Naive thymus-derived CD4-positive, alpha-beta T cell (primary cell): ENCODE measurements around the gene ATP6V0D1. TPM values are rescaled to one million over a fixed set of nuclear protein-coding genes. Genes with fewer than 3 reads are reported as not detected.

Source experiments
- ATAC-seq: fragments of 150-1000 bp; cut with Tn5 transposase; 2 replicates; pipeline ENCODE4 v1.10.0; 2021; ENCODE audit warnings: mild to moderate bottlenecking, moderate library complexity
- CTCF ChIA-PET: fragments of 350-600 bp; sonication (Branson Sonifier 250); formaldehyde crosslinking; loops from one replicate; lab custom pipeline; 2021; ENCODE audit warnings: antibody characterized with exemption; lab: Charles Lee
- POLR2A ChIA-PET: fragments of 350-600 bp; sonication (Branson Sonifier 250); formaldehyde crosslinking; loops from one replicate; lab custom pipeline; 2021; ENCODE audit warnings: antibody characterized with exemption, inconsistent platforms; lab: Charles Lee
- DNase-seq, 9 donors: peaks; one replicate each; pipeline versions ENCODE4 v3.0.0 to v3.0.0-alpha.2; 2020 to 2022; ENCODE audit warnings: mixed read lengths in 1 of 9
- H3K27ac ChIP-seq: one replicate; pipeline ENCODE4 v1.7.0; 2013; ENCODE audit warnings: mild to moderate bottlenecking, low read depth, low read length, moderate library complexity
- H3K27me3 ChIP-seq, 2 donors: one replicate each; pipeline ENCODE4 v1.7.0; 2013; ENCODE audit warnings: low read length in 2 of 2, mild to moderate bottlenecking in 2 of 2, moderate library complexity in 2 of 2; ENCODE audit not compliant: control insufficient read depth in 2 of 2, insufficient read depth in 2 of 2
- H3K36me3 ChIP-seq, 3 experiments: 1 replicate in 2 of 3; 2 replicates in 1 of 3; pipeline ENCODE4 v1.7.0; 2013; ENCODE audit warnings: low read length in 3 of 3, mild to moderate bottlenecking in 3 of 3, moderate library complexity in 1 of 3; ENCODE audit not compliant: insufficient read depth in 3 of 3, control insufficient read depth in 2 of 3
- H3K4me1 ChIP-seq, 2 donors: one replicate each; pipeline ENCODE4 v1.7.0; 2013; ENCODE audit warnings: low read length in 2 of 2, mild to moderate bottlenecking in 2 of 2, moderate library complexity in 1 of 2; ENCODE audit not compliant: control insufficient read depth in 2 of 2, insufficient read depth in 2 of 2
- H3K4me3 ChIP-seq: 2 replicates; pipeline ENCODE4 v1.7.0; 2013; ENCODE audit warnings: mild to moderate bottlenecking, low read length
- H3K9me3 ChIP-seq, 3 experiments: 1 replicate in 2 of 3; 2 replicates in 1 of 3; pipeline ENCODE4 v1.7.0; 2013; ENCODE audit warnings: low read length in 3 of 3; ENCODE audit not compliant: control insufficient read depth in 2 of 3
- H3K27ac Mint-ChIP-seq, 9 donors: one replicate each; pipeline ENCODE4 v1.8.0; 2020 to 2022; ENCODE audit warnings: mixed read lengths in 9 of 9, mild to moderate bottlenecking in 8 of 9, moderate library complexity in 5 of 9, inconsistent platforms in 2 of 9
- H3K27me3 Mint-ChIP-seq, 5 donors: one replicate each; pipeline ENCODE4 v1.8.0; 2021 to 2022; ENCODE audit warnings: mixed read lengths in 5 of 5, mild to moderate bottlenecking in 1 of 5
- H3K36me3 Mint-ChIP-seq, 5 donors: one replicate each; pipeline ENCODE4 v1.8.0; 2020 to 2022; ENCODE audit warnings: mixed read lengths in 5 of 5, mild to moderate bottlenecking in 3 of 5, inconsistent platforms in 1 of 5
- H3K4me1 Mint-ChIP-seq, 7 donors: one replicate each; pipeline ENCODE4 v1.8.0; 2020 to 2022; ENCODE audit warnings: mixed read lengths in 7 of 7, mild to moderate bottlenecking in 3 of 7, inconsistent platforms in 1 of 7
- H3K4me3 Mint-ChIP-seq, 10 donors: one replicate each; pipeline ENCODE4 v1.8.0; 2020 to 2022; ENCODE audit warnings: mild to moderate bottlenecking in 10 of 10, mixed read lengths in 10 of 10, moderate library complexity in 6 of 10, inconsistent platforms in 2 of 10
- H3K9me3 Mint-ChIP-seq, 11 donors: one replicate each; pipeline ENCODE4 v1.8.0; 2020 to 2022; ENCODE audit warnings: mixed read lengths in 11 of 11, mild to moderate bottlenecking in 4 of 11, inconsistent platforms in 1 of 11, moderate library complexity in 1 of 11
- intact Hi-C, 2 donors: fragments of 100-400 bp; cut with micrococcal nuclease; formaldehyde crosslinking; loops; one replicate each; pipeline ENCODE4 v1.15.1; 2023
- polyA plus RNA-seq, 2 donors: library from polyadenylated mRNA; unstranded; fragments of 300-500 nt; fragmentation: Illumina TruSeq; gene quantifications; one replicate each; pipeline ENCODE4 v1.2.3, GENCODE V29; 2021
- total RNA-seq, 6 experiments: library from RNA in 5 of 6; stranded (reverse) in 5 of 6; gene quantifications; 1 replicate in 5 of 6; 2 replicates in 1 of 6; pipeline ENCODE4 v1.2.3 and lab custom pipeline; 2021 to 2026

Gene ATP6V0D1
- total and polyA plus RNA-seq, 7 experiments from 2014 or later = 35.8 to 104 (median 58.2) TPM

DNA sequence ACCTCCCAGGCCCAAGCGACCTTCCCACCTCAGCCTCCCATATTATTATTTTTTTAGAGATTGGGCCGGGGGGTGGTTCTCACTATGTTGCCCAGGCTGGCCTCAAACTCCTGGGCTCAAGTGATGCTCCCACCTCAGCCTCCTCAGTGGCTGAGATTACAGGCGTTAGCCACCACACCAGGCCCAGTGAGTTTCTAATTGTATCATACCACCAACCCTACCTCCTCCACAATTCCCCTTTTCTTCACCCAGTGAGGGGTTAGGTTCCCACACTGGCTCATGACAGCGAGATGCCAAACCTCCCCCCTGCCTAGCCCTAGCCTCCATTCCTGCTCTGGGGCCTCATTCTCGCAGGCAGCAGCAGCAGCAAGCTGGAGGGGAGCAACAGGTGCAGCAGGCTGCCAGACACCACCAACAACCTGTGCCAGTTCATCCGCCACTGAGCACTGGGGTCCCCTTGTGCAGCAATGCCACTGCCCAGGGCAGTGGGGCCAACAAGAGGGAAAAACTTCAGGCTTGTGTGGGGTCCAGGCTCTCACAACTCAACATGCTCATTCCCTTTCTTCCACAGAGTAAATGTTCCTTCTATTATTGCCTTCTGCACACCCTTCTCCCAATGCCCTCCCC is 9.1 kb downstream of the ATP6V0D1 start:
- H3K27me3 ChIP-seq = no peaks in the 10 kb centered on the region
- ChIA-PET POLR2A (no interaction called here), CTCF (no interaction called here)
- H3K9me3 Mint-ChIP-seq = no peaks in the 10 kb centered on the region
- H3K4me1 Mint-ChIP-seq = peaks cover 4 to 61% (median 50%) of the 10 kb centered on the region in 7 donors
- H3K4me1 ChIP-seq = peaks cover 0 to 7% of the 10 kb centered on the region in 2 donors
- H3K4me3 ChIP-seq = no peak overlapping the region
- peaks cover 0 to 12% (median 0%) of the 10 kb centered on the region in 5 donors for H3K36me3 Mint-ChIP-seq
- no peaks in the 10 kb centered on the region for H3K27me3 Mint-ChIP-seq
- DNase-seq = no peak
- peak overlapping the region in 1 of 9 donors; percentile 13 for H3K27ac Mint-ChIP-seq
- H3K4me3 Mint-ChIP-seq = no peak overlapping the region
- H3K27ac ChIP-seq = no peak overlapping the region
- H3K36me3 ChIP-seq = peaks cover 0 to 13% (median 0%) of the 10 kb centered on the region in 3 experiments
- H3K9me3 ChIP-seq = no peaks in the 10 kb centered on the region
- intact Hi-C loops = no loop called here
- no peak for ATAC-seq

DNA sequence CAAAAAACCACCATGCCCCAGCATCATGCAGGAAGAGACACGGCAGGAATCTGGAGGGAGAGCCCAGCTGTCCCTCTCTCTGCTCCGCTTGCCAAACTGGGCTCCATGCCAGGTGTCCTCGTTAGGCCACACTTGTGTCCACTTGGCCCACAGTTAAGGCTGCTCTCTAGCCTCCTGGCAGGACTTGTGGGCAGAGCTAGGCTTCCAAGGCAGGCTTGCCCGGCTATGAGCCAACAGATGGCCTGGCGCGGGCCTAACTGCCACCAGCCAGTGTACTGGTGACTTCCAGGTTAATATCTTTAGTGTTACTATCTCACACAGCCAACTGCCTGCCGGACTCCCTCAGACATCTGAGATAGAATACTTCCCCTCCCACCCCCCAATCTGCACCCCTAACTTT is 10.6 kb downstream of the ATP6V0D1 start:
- Mint-ChIP-seq H3K27ac (no peak overlapping the region), H3K9me3 (no peaks in the 10 kb centered on the region), H3K36me3 (peaks cover 0 to 12% (median 0%) of the 10 kb centered on the region in 5 donors), H3K4me3 (no peak overlapping the region), H3K27me3 (no peaks in the 10 kb centered on the region), H3K4me1 (peaks cover 10 to 70% (median 54%) of the 10 kb centered on the region in 7 donors)
- intact Hi-C loops = no loop called here
- no peak for DNase-seq
- H3K4me3 ChIP-seq = no peak overlapping the region
- ChIA-PET CTCF (interaction anchor here (0.9 kb wide), 1 partner anchor 526 kb away, joined by 3 read pairs; no protein-coding TSS in a partner anchor), POLR2A (no interaction called here)
- no peaks in the 10 kb centered on the region for H3K27me3 ChIP-seq
- H3K27ac ChIP-seq = no peak overlapping the region
- peaks cover 0 to 9% (median 0%) of the 10 kb centered on the region in 3 experiments for H3K36me3 ChIP-seq
- ATAC-seq = no peak
- no peaks in the 10 kb centered on the region for H3K9me3 ChIP-seq
- H3K4me1 ChIP-seq = peaks cover 0 to 13% of the 10 kb centered on the region in 2 donors

DNA sequence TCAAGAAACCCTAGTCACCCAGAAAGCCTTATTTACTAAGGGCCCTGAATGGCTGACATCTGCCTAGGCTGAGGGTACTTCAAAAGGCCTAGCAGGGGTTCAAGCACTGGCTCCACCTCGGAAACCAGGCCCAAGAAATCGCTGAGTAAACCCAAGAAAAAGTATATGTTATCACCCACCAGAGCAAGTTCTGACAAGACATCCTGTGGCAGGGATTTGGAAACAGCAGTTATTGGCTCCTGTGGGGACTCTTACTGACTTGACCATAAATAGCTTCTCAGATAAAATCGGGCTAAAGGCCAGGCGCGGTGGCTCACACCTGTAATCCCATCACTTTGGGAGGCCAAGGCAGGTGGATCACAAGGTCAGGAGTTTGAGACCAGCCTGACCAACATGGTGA is 12.2 kb downstream of the ATP6V0D1 start:
- no peak for DNase-seq
- Histone ChIP-seq H3K4me1 (peaks cover 0 to 10% of the 10 kb centered on the region in 2 donors), H3K36me3 (no peaks in the 10 kb centered on the region), H3K9me3 (no peaks in the 10 kb centered on the region), H3K27me3 (no peaks in the 10 kb centered on the region), H3K27ac (no peak overlapping the region), H3K4me3 (no peak overlapping the region)
- ATAC-seq = no peak
- Mint-ChIP-seq H3K9me3 (no peaks in the 10 kb centered on the region), H3K4me3 (no peak overlapping the region), H3K27ac (no peak overlapping the region), H3K27me3 (no peaks in the 10 kb centered on the region), H3K4me1 (peaks cover 8 to 62% (median 44%) of the 10 kb centered on the region in 7 donors), H3K36me3 (no peaks in the 10 kb centered on the region)
- ChIA-PET POLR2A (no interaction called here), CTCF (interaction anchor here (1.2 kb wide), 2 partner anchors 13 to 199 kb away, joined by 3 to 4 read pairs; no protein-coding TSS in a partner anchor)
- intact Hi-C loops = loop anchor here (10.0 kb wide), 2 partner anchors 114 to 194 kb away; partner anchors contain the start of gene PLEKHG4 (in 1 of the 2)

DNA sequence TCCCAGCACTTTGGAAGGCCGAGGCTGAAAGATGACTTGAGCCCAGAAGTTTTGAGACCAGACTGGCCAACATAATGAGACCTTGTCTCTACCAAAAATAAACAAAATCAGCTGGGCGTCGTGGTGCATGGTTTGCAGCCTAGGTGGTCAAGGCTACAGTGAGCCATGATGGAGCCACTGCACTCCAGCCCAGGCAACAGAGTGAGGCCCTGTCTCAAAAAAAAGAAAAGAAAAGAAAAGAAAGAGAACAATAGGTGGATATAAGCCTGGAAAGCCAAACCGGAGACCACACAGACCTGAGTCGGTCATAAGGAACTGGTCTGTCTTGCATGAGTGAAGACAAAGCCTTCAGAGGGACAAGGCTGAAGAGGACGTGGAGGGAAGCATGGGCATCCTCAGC is 14.4 kb downstream of the ATP6V0D1 start:
- Histone ChIP-seq H3K27me3 (no peaks in the 10 kb centered on the region), H3K4me1 (peaks cover 0 to 10% of the 10 kb centered on the region in 2 donors), H3K4me3 (no peak overlapping the region), H3K27ac (no peak overlapping the region), H3K36me3 (peaks cover 0 to 7% (median 0%) of the 10 kb centered on the region in 3 experiments), H3K9me3 (no peaks in the 10 kb centered on the region)
- ATAC-seq = no peak
- Mint-ChIP-seq H3K4me1 (peaks cover 8 to 55% (median 35%) of the 10 kb centered on the region in 7 donors), H3K9me3 (no peaks in the 10 kb centered on the region), H3K36me3 (peaks cover 0 to 2% (median 0%) of the 10 kb centered on the region in 5 donors), H3K27me3 (no peaks in the 10 kb centered on the region), H3K27ac (no peak overlapping the region), H3K4me3 (no peak overlapping the region)
- intact Hi-C loops = loop anchor here (1.0 to 10.0 kb wide), 4 partner anchors 38 to 489 kb away; partner anchors contain the start of gene PLEKHG4 (in 1 of the 2)
- no peak for DNase-seq
- CTCF ChIA-PET = interaction anchor here (1.0 kb wide), 1 partner anchor 164 kb away, joined by 4 read pairs; no protein-coding TSS in a partner anchor
- POLR2A ChIA-PET = interaction anchor here (0.6 kb wide), 1 partner anchor 578 kb away, joined by 3 read pairs; no protein-coding TSS in a partner anchor

DNA sequence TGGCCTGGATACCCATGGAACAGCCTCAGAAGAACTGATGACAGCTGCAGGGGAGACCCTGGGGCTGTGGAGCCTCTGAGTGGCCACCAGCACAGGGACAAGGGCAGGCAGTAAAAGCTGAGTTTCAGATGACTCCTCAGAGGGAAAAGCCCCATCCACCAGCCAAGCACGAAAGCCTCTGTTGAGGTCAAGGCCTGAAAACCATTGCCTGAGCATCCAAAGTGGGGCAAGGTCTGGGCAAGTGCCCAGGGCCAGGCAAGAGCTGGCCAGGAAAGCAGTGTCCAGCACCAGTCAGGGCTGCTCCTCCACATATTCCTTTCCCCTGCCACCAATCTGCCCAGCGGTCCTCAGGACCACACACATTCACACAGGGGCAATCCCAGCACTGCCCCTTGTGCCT is 16.4 kb downstream of the ATP6V0D1 start:
- Mint-ChIP-seq H3K27me3 (no peaks in the 10 kb centered on the region), H3K9me3 (no peaks in the 10 kb centered on the region), H3K27ac (no peak overlapping the region), H3K4me1 (peaks cover 8 to 48% (median 29%) of the 10 kb centered on the region in 7 donors), H3K36me3 (peaks cover 0 to 6% (median 0%) of the 10 kb centered on the region in 5 donors), H3K4me3 (no peak overlapping the region)
- intact Hi-C loops = loop anchor here (10.0 kb wide), 2 partner anchors 110 to 190 kb away; partner anchors contain the start of gene PLEKHG4 (in 1 of the 2)
- DNase-seq (no peak), ATAC-seq (no peak)
- ChIA-PET POLR2A (no interaction called here), CTCF (interaction anchor here (1.3 kb wide), 1 partner anchor 49 kb away, joined by 5 read pairs; no protein-coding TSS in a partner anchor)
- H3K27ac ChIP-seq = no peak overlapping the region
- peaks cover 0 to 23% (median 0%) of the 10 kb centered on the region in 3 experiments for H3K36me3 ChIP-seq
- H3K4me1 ChIP-seq = peaks cover 0 to 10% of the 10 kb centered on the region in 2 donors
- H3K4me3 ChIP-seq = no peak overlapping the region
- no peaks in the 10 kb centered on the region for H3K9me3 ChIP-seq
- H3K27me3 ChIP-seq = no peaks in the 10 kb centered on the region

DNA sequence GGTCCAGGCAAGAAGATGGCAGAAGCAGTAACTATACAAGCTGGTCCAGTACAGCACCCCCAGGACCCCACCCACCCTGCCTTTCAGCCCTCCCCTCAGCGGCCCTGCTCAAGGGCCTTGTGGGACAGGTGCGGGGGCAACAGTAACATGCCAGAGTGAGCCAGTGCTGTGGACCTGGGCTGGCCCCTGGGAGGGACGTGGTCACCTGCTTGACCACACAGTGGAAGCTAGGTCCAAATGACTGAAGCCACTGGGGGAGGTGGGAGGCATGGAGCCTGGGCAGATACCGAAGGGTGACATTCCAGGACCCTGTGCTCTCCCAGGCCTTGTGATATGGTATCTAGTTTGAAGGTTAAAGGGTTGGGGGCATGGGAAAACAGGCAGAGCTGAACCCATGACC is 17.3 kb downstream of the ATP6V0D1 start:
- ChIA-PET CTCF (interaction anchor here (0.6 kb wide), 1 partner anchor 15 kb away, joined by 3 read pairs; no protein-coding TSS in a partner anchor), POLR2A (no interaction called here)
- Mint-ChIP-seq H3K4me3 (no peak overlapping the region), H3K27me3 (no peaks in the 10 kb centered on the region), H3K9me3 (no peaks in the 10 kb centered on the region), H3K36me3 (peaks cover 0 to 6% (median 0%) of the 10 kb centered on the region in 5 donors), H3K4me1 (peaks cover 8 to 50% (median 29%) of the 10 kb centered on the region in 7 donors), H3K27ac (no peak overlapping the region)
- H3K27ac ChIP-seq = no peak overlapping the region
- no peaks in the 10 kb centered on the region for H3K9me3 ChIP-seq
- intact Hi-C loops = loop anchor here (10.0 kb wide), 2 partner anchors 109 to 189 kb away; partner anchors contain the start of gene PLEKHG4 (in 1 of the 2)
- DNase-seq (no peak), ATAC-seq (no peak)
- H3K27me3 ChIP-seq = no peaks in the 10 kb centered on the region
- peaks cover 0 to 10% of the 10 kb centered on the region in 2 donors for H3K4me1 ChIP-seq
- no peak overlapping the region for H3K4me3 ChIP-seq
- peaks cover 0 to 29% (median 0%) of the 10 kb centered on the region in 3 experiments for H3K36me3 ChIP-seq
